Skin of body (tissue), 2 donors: ENCODE data around the gene SETD6. TPM values are rescaled to one million over a fixed set of nuclear protein-coding genes. Genes with fewer than 3 reads are reported as not detected.

Source experiments
- DNase-seq: peaks from one replicate; lab custom pipeline; 2025; lab: John Stamatoyannopoulos, UW
- total RNA-seq: library from RNA; depleted of rRNA; stranded (reverse); fragments of >200 nt; gene quantifications from one replicate; pipeline ENCODE4 v1.2.3, GENCODE V29; 2014

The SETD6 gene
- total RNA-seq, 1 donor from 2014 or later = 14.6 TPM

- DNase-seq = no peak
Measured at GRCh38 chr16:58507963-58508670, 7.2 kb upstream of the SETD6 start.

GRCh38 chr16:58508671-58509251 is 6.6 kb upstream of the SETD6 start:
- no peak for DNase-seq

- DNase-seq = no peak
Measured at GRCh38 chr16:58509256-58510096, 5.8 kb upstream of the SETD6 start.

GRCh38 chr16:58510097-58510775 is 5.1 kb upstream of the SETD6 start:
- no peak for DNase-seq

GRCh38 chr16:58510776-58511628 is 4.3 kb upstream of the SETD6 start:
- no peak for DNase-seq

GRCh38 chr16:58511933-58512815 is 3.1 kb upstream of the SETD6 start:
- no peak for DNase-seq

- no peak for DNase-seq
Measured at GRCh38 chr16:58513874-58514273, 1.4 kb upstream of the SETD6 start.

GRCh38 chr16:58515871-58516767 is 802 bp downstream of the SETD6 start:
- no peak for DNase-seq

- no peak for DNase-seq
Measured at GRCh38 chr16:58516768-58517107, 1.4 kb downstream of the SETD6 start.

GRCh38 chr16:58518083-58518979 is 3.0 kb downstream of the SETD6 start:
- DNase-seq = no peak

GRCh38 chr16:58518980-58519368 is 3.7 kb downstream of the SETD6 start:
- no peak for DNase-seq

GRCh38 chr16:58519707-58520106 is 4.4 kb downstream of the SETD6 start:
- DNase-seq = no peak

GRCh38 chr16:58530179-58530578 is 14.9 kb downstream of the SETD6 start:
- DNase-seq = no peak

- no peak for DNase-seq
Measured at GRCh38 chr16:58532414-58532813, 17.1 kb downstream of the SETD6 start.

- no peak for DNase-seq
Measured at GRCh38 chr16:58533751-58534470, 18.6 kb downstream of the SETD6 start.

GRCh38 chr16:58535100-58535499 is 19.8 kb downstream of the SETD6 start:
- DNase-seq = no peak

GRCh38 chr16:58536278-58536677 is 21.0 kb downstream of the SETD6 start:
- DNase-seq = no peak
